ENCODE data around the gene PIK3R3.

Gene PIK3R3

GRCh38 chr1:46132529-46133180 is at the start of gene PIK3R3:
TSS of gene PIK3R3 (minus strand) at chr1:46132629. CDS start at chr1:46131952, 677 bp downstream.
- peak; percentile 98 for DNase-seq

GRCh38 chr1:46181343-46182260 is 49.2 kb upstream of the PIK3R3 start:
- DNase-seq = peak; percentile 85

DNA sequence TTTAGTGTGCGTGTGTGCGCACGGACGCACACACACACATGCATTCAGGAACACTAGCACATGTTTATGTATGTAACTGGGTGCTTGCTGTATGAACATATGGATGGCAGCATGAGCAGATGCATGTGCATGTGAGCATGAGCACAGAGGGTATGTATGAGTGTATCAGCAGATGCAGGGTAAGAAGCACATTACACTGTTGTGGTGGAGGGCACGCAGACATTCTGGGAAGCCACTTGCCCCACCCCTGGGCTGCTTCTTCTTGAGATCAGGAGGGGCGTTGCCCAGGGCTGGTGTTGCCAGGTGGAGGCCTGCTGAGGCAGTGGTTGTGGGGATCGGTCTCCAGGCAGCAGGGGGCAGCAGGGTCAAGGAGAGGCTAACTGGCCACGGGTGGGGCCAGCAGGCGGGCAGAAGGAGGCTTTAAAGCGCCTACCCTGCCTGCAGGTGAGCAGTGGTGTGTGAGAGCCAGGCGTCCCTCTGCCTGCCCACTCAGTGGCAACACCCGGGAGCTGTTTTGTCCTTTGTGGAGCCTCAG is 47.7 kb upstream of the PIK3R3 start:
- peak; percentile 53 for DNase-seq

DNA sequence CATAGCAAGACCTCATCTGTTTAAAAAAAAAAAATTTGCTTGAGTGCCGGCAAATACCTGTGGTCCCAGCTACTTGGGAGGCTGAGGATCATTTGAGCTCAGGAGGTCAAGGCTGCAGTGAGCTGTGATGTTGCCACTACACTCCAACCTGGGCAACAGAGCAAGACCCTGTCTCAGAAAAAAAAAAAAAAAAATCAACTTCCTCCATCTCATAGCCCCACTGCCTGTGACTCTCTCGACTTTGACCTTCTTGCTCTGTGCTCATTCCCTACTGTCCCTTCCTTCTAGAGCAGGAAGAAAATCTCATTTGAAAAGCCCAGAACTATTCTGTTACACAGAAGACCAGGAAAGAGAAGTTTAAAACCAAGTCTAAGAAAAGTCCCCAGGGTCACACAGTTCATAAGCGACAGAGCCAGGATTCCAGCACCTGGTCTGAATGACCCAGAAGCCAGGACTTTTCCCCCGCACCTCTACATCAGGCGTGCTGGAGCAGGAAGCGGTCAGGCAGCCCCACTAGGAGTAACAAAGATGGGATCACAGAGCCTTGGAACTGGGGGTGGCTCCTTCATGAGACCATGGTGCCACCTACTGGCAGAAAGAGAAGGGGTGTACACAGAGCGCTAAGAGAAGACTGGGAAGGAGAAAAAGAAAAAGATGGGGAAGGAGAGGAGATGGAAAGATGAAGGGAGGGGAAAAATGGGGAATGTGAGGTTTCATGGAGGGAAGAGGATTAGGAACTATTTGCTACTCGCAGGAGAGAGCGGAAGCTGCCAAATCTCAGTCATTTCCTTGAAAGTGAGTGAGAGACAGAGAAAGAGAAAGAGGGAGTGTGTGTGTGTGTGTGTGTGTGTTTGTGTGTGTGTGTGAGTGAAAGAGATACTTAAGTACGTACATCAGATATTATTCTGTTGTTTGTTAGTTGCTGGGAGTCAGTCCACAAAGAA is 47.0 kb upstream of the PIK3R3 start:
- peak; percentile 76 for DNase-seq

DNA sequence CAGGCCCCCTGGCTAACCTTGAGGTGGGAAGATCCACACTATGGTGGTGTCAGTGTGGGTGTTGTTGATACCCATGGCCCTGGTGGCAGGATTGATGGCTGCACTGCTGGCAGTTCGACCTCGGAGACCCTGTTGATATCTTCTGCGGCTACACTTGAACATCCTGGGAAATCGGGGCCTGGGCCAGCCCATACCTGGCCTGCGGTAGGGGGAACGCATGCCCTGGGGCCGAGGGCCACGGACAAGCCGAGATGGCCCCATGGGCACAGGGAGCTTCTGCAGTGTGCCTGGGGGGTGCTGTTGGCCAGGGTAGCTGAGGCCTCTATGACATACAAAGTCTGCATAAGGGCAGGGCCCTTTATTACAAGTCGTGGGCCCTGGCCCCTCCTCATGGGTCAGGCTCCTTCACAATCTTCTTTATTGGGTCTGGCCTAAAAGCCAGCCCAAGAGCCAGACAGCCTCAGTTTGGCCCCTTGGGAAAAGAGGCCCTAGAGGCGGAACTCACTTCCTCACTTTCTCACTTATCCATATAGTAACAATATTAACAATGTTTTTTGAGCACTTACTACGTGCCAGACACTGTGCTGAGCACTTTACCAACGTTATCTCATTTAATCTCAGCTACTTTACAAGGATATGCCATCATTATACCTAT is 43.9 kb upstream of the PIK3R3 start, which contains the start of gene P3R3URF:
P3R3URF (minus strand) TSS at position 278 of the 655 bp plus-strand sequence; CDS start at position 261, 17 bp downstream.
- DNase-seq = no peak

DNA sequence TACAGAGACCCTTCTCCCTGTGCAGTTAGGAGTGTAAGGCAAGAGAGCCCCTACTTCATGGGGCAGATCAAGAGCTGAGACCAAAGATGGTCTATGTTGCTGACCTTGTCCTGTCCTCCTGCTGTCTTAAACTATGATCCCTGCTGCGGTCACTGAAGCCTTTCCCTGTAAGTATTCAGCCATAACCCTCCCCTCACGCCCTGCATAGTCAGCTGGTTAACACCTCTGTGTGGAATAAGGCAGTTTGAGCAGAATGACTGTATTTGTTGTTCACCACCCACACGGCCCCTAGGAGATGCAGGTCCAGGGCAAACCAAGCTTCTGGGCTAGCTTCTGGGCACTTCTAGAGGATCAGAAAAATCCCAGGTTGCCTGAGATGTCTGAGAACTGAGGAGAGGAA is 42.8 kb upstream of the PIK3R3 start:
- no peak for DNase-seq

- DNase-seq = no peak
These were observed 42.2 kb upstream of the PIK3R3 start, which contains the start of gene TSPAN1 for GRCh38 chr1:46174448-46175231. TSS of gene TSPAN1 (plus strand) at chr1:46175087. CDS start at chr1:46181108, 6,021 bp downstream.

DNA sequence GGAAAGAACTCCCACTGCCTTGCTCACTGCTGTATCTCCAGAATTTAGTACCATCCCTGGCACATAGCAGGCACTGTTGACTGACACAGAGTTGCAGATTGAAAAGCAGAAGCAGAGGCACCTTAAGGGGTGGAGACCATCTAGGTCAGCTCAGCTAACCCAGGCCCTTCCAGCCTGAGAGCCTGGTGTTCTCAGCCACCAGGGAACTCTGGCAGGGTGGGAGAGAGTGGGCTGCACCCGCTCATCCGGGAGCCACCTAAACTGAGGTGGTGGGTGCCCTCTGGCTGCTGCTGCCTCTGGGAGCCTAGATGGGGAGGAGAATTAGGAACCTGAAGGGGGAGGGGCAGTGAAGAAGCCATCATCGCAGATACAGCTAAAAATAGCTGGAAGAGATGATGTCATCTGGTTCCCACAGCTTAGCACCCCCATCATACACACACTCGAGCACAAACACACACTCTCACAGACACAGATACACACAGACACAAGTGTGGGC is 41.0 kb upstream of the PIK3R3 start:
- DNase-seq = no peak

- DNase-seq = no peak
These were observed 39.9 kb upstream of the PIK3R3 start for GRCh38 chr1:46172321-46172720.

DNA sequence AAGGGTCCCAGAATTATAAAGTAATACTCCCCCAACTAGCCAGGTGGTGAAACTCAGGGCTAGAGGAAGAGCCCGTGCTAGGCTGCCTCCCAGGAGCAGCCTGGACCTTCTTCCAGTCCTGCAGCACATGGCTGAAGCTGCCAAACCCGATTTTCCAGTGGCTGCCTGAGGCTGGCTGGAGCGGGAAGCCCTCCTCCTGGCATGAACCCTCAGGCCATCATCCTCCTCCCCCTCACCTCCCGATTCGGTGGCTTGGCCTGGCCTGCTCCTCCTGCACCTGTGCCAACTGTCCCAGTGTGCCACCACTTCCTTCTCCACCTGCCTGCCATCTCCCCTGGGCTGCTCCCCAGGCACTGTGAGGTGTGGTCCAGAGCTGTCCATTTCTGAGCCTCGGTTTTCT is 39.4 kb upstream of the PIK3R3 start:
- no peak for DNase-seq

- DNase-seq = no peak
These were observed 38.9 kb upstream of the PIK3R3 start for GRCh38 chr1:46171351-46171750.

DNA sequence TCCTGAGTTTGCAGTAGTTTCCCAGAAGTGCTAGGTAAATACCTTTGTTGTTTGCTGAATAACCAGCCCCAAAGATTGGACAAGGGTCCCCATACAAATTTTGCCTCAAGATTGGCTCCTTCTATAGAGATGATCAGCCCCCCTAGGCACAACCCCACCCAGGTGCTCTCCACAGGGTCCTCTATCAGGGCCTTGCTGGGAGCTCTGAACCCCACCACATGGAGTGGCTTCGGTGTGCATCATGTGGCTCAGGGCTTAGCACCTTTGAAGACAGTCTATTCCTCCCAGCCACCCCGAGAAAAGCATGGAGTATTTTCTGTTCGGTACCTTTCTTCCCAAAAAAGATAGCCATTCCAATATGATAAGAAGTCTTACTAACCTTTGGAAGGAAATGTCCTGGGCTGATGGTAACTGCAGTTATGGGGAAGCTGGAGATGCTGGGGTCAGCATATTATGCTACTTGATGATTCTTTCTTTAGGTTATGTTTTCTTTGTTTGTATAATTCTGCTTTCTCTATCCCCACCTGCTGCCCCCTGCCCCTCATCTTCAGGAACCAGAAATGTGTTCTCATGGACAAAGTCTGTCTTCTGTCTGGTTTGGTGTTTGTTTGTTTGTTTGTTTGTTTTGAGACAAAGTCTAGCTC is 37.5 kb upstream of the PIK3R3 start:
- no peak for DNase-seq

DNA sequence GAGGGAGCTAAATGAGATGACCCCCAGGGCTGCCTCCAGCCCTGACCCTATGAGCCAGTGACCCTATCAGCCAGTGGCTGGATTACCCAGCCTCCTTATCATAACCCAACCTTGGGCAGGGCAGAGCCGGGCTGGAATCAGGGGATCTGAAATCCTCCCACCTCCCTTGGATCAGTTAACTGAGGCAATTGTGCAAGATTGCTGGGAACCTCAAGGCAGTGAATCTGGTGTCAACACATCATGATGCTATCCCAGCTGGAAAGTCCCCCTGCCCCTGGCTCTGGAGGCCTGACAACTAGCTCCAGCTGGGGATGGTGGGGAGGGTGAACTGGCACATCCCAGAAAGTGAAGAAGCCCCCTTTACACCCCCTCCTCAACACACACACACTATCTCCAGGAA is 36.0 kb upstream of the PIK3R3 start:
- no peak for DNase-seq

GRCh38 chr1:46166521-46167462 is 34.4 kb upstream of the PIK3R3 start:
- DNase-seq = no peak

GRCh38 chr1:46160212-46160611 is 27.8 kb upstream of the PIK3R3 start:
- DNase-seq = no peak

GRCh38 chr1:46159516-46159915 is 27.1 kb upstream of the PIK3R3 start:
- DNase-seq = no peak

DNA sequence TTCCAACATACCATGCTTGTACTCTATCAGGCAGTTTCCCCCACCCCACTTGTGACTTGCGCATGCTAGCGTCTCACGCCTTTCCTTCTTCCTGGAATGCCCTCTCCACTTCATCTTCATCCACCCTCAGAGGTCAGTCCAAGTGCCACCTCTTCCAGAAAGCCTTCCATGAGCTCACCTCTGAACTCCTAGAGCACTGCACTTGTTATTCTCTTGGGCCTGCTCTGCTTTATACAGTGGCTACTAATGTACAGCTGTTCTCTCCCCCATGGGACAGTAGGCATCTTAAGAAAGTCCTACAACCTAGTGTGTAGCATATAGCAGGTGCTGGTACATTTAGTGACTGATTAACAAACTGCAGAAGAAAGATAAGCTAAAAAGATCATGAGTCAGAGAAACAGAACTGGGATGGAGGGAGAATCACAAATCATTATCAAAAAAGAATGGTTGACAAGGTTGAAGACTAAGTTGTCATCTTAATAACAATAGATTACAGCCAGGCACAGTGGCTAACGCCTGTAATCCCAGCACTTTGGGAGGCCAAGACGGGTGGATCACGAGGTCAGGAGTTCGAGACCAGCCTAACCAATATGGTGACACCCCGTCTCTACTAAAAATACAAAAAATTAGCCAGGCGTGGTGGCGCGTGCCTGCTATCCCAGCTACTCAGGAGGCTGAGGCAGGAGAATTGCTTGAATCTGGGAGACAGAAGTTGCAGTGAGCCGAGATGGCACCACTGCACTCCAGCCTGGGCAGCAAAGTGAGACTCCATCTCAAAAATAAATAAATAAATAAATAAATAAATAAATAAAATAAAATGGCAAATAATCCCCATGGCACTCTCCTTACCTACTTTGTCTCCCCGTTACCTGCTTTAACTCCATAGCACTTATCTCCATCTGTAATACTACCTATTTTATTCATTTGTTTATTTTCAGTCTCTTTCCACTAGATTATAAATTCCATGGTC is 26.2 kb upstream of the PIK3R3 start:
- no peak for DNase-seq

DNA sequence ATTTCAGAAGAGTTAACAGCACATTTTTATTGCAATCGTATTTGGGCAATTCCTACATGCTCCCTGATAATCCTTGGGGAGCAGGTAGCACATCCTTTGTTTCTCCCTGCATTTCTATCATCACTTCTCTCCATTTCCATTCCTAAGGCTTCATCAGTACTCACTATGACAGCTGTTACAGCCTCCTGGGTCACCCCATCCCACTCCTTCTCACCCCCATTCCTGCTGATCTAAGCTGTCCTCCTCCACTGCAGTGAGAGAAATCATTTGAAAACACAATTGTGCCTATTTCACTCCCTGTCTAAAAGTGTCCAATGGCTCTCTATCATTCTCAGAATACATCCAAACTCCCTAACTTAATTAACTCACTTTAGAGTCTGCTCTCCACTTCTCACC is 25.5 kb upstream of the PIK3R3 start:
- no peak for DNase-seq
